Subcutaneous adipose tissue (tissue), 4 donors: ENCODE results near the gene SNRNP35. TPM values are rescaled to one million over a fixed set of nuclear protein-coding genes. Genes with fewer than 3 reads are reported as not detected.

Experiments used
- total RNA-seq, 4 donors: library from RNA; depleted of rRNA; stranded (reverse); fragments of >200 nt; gene quantifications; one replicate each; pipeline ENCODE4 v1.1.0, GENCODE V29; 2016
- TF ChIP-seq, protein P1 (sequence below): fragments of 450-650 bp; IDR thresholded peaks from one replicate; pipeline ENCODE4 v1.5.1; 2016; ENCODE audit warnings: low read depth, mild to moderate bottlenecking, control low read depth, antibody characterized with exemption, moderate library complexity

Gene SNRNP35
- total RNA-seq, 4 donors from 2014 or later = 8.7 to 16.8 (median 9.2) TPM

DNA sequence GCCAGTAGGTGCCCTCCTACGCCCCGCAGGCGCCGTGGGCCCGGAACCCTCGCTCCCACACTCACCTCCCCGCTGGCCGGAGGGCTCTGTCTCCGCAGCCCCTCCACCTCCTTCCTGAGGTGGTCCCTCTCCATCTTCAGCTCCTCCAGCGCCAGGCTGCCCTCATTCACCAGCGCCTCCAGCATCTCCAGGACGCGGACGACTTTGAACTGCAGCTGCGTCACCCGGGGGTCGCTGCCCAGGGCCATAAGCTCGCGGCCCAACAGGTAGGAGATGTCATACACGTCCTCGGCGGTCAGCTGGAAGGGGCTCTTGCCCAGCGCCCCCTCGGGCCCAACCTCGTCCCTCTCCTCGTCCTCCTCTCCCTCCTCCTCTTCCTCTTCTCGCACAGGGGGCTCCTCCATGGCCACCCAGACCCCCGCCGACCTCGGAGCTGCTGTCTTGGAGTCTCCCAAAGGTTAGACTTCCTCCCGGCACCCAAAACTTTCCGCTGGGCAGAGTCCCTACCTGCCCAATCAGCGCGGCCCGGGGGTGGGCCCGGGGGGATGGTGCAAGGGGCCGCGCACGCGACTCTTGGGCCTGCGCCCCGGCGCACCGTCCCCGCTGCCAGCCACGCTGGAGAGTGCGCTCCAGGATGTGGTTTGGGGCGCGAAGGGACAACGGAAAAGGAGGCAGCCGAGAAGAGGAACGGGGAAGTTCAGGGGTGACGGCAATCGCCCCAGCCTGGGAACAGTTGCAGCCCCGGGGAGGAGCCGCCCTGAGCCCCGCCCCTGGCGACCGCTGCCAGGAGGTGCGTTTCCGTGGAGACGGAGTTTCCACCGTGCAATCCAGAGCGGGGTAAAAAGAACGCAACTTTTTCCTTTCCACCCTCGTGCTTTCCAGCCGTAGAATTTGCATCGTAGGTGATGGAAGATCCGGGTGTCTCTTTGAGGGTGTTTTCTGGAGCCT lies 21.6 kb upstream of the SNRNP35 start, which contains the start of gene RILPL2:
TSS of gene RILPL2 (minus strand) at position 668 of the 948 bp plus-strand sequence. CDS start at position 404, 264 bp downstream.
- TF ChIP-seq, protein P1, sequence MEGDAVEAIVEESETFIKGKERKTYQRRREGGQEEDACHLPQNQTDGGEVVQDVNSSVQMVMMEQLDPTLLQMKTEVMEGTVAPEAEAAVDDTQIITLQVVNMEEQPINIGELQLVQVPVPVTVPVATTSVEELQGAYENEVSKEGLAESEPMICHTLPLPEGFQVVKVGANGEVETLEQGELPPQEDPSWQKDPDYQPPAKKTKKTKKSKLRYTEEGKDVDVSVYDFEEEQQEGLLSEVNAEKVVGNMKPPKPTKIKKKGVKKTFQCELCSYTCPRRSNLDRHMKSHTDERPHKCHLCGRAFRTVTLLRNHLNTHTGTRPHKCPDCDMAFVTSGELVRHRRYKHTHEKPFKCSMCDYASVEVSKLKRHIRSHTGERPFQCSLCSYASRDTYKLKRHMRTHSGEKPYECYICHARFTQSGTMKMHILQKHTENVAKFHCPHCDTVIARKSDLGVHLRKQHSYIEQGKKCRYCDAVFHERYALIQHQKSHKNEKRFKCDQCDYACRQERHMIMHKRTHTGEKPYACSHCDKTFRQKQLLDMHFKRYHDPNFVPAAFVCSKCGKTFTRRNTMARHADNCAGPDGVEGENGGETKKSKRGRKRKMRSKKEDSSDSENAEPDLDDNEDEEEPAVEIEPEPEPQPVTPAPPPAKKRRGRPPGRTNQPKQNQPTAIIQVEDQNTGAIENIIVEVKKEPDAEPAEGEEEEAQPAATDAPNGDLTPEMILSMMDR = no peak

DNA sequence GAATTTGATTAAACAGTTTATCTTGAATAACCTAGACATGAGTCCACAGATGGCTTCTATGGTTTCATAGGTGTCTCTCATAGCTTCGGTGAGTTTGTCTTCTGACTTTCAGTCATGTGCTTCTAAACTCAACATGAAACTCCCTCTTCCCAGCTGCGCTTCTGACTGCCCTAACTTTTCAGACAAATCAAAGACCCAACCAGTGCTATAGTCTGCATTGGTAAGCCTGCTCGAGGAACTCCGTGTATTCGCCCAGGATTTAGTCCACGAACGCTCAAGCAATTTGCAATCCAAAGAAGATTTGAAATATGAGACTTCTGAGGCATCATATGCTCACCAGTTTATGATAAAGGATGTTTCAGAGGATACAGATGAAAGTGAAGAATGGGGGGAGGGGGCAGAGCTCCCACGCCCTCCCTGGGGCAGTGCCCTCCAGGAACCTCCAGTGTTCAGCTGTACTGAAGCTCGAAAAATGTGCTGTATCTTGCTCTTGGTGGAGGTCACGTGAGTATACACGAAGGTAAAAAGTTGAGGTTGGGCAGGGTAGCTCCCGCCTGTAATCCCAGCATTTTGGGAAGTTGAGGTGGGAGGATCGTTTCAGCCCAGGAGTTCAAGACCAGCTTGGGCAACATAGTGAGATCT lies 16.3 kb upstream of the SNRNP35 start:
- TF ChIP-seq, protein P1 = no peak

DNA sequence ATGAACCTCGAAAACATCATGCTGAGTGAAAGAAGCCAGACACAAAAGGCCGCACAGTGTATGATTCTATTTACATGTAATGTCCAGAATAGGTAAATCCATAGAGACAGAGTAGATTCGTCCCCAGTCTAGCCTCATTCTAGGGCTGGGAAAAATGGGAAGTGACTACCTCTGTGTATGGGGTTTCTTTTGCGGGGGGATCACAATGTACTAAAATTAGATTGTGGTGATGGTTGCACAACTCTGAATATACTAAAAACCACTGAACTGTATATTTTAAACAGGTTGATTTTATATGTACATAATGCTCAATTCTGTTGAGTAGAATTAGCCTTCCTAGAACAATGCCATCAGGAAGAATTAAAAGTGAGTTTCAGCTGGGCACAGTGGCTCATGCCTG lies 15.2 kb upstream of the SNRNP35 start:
- TF ChIP-seq, protein P1 = no peak

DNA sequence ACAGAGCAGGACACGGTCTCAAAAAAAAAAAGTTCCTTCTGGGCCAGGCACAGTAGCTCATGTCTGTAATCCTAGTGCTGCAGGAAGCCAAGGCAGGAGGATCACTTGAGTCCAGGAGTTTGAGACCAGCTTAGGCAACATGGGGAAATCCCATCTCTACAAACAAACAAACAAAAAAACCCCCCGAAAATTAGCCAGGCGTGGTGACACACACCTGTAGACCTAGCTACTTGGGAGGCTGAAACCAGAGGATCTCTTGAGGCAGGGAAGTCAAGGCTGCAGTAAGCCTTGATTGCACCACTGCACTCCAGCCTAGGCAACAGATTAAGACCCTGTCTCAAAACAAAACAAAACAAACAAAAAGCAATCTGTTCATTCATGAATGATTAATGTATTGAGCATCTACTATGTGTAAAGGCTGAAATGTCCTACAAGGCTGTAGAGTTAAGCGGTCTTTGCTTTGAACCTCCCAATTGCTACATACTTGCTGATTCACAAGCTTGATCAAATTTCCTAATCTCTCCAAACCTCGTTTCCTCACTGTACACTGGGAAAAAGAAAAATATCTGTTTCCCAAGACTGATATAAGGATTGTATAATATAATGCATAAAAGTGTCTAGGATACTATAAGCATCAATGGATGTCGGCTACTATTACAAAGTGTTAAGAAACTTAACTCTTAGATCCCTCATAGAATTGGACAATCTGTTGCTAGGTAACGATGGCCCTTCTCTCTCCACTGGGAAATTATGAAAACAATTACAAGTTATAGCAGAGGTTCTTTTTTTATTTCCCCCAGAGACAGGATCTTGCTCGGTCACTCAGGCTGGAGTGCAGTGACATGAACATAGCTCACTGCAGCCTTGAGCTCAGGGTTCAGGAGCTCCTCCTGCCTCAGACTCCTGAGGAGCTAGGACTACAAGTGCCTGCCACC lies 13.6 kb upstream of the SNRNP35 start:
- TF ChIP-seq, protein P1 = no peak

DNA sequence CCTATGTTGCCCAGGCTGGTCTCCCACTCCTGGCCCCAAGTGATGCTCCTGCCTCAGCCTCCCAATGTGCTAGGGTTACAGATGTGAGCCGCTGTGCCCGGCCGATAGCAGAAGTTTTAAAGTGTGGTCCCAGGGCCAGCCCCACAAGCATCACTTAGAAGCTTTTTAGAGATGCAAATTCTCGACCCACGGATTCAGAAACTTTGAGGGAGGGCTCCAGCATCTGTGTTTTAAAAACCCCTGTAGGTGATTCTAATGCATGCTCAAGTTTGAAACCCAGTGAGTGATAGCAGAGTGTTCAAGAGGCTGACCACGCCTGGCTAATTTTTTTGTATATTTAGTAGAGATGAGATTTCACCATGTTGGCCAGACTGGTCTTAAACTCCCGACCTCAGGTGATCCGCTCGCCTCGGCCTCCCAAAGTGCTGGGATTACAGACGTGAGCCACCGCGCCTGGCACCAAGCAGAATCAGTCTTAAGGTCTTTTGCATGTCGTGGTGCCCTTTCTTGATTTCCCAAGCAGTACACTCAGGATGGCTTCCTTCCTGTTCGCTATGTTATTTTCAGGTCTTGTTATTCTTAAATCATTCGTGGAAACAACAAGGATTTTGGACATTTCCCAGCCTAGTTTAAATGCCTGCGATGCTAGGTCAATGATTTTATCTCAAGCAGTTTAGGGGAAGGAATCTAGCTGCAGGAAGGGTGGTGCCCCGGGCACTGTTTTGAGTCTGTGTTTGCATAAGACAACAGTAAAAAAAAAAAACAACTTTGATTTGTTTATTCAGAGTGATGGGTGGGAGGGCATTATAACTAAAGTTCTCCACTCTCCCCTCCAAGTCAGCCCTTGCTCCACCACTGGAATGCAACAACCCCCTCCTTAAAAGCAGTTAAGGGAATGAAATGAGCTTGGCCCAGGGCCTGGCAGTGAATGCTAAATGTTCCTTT lies 12.3 kb upstream of the SNRNP35 start:
- TF ChIP-seq, protein P1 = no peak

DNA sequence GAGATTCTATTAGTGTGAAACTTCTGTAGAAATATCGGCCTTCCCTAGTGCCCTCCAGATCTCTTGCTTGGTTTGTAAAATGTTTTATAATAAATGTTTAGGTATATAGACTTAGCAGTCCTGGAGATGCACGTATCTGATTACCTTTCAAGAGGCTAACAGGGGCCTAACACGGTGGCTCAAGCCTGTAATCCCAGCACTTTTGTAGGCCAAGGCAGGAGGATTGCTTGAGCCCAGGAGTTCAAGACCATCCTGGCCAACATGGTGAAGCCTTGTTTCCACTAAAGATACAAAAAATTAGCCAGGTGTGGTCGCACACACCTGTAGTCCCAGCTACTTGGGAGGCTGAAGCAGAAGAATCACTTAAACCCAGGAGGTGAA lies 11.6 kb upstream of the SNRNP35 start:
- TF ChIP-seq, protein P1 = no peak
